K562 (cell line): ENCODE measurements around the gene PRLHR. TPM values are rescaled to one million over a fixed set of nuclear protein-coding genes. Genes with fewer than 3 reads are reported as not detected.

ENCODE experiments used
- AFF4 ChIP-seq: sonication (generic); formaldehyde crosslinking; IDR thresholded peaks from 2 replicates; pipeline ENCODE4 v1.8.0; 2023; ENCODE audit warnings: mild to moderate bottlenecking, missing genetic modification reagents
- PHF20 ChIP-seq: fragments of 450-650 bp; IDR thresholded peaks from 2 replicates; pipeline ENCODE4 v1.6.1; 2018; ENCODE audit not compliant: partially characterized antibody
- RAD21 ChIP-seq, 2 experiments: fragments of 250-450 bp in 1 of 2; fragments of 450-650 bp in 1 of 2; sonication (Bioruptor Pico) in 1 of 2; formaldehyde crosslinking in 1 of 2; IDR thresholded peaks in 1 of 2; conservative IDR thresholded peaks in 1 of 2; 2 replicates each; pipeline versions ENCODE4 v1.4.0 to v1.8.0; 2020 to 2022; ENCODE audit warnings: mild to moderate bottlenecking in 2 of 2, moderate library complexity in 1 of 2
- ZNF586 ChIP-seq: fragments of 450-650 bp; formaldehyde crosslinking; conservative IDR thresholded peaks from 2 replicates; pipeline ENCODE4 v1.4.0; 2020; ENCODE audit warnings: mild to moderate bottlenecking, moderate library complexity
- polyA plus RNA-seq, 8 experiments: library from polyadenylated mRNA; depleted of rRNA in 4 of 8; stranded (reverse) in 5 of 8; unstranded in 3 of 8; fragments of >200 nt; fragmentation: Nextera tagmentation in 2 of 8; fragmentation: Illumina TruSeq in 1 of 8; extraction: Ambion mirVana in 2 of 8; extraction: Trizol in 1 of 8; gene quantifications; 2 replicates each; pipeline versions ENCODE4 v1.2.1 to v1.2.3, GENCODE V29; 2011 to 2014; ENCODE audit warnings: inconsistent platforms in 1 of 8, missing spikeins in 1 of 8
- total RNA-seq, 7 experiments: library from RNA; depleted of rRNA in 6 of 7; stranded (reverse); fragments of >200 nt in 6 of 7; fragmentation: Illumina TruSeq in 2 of 7; extraction: Trizol in 2 of 7; gene quantifications; 2 replicates each; pipeline versions ENCODE4 v1.2.1 to v1.2.3, GENCODE V29; 2011 to 2021; ENCODE audit warnings: low replicate concordance in 1 of 7
- TF ChIP-seq, protein P1 (sequence below): fragments of 450-650 bp; IDR thresholded peaks from 2 replicates; pipeline ENCODE4 v1.6.1; 2016; ENCODE audit warnings: mild to moderate bottlenecking
- TF ChIP-seq, protein P2 (sequence below): fragments of 450-650 bp; formaldehyde crosslinking; IDR thresholded peaks from 2 replicates; pipeline ENCODE4 v1.4.0; 2020; ENCODE audit warnings: mild to moderate bottlenecking, moderate library complexity

Gene PRLHR
- total and polyA plus RNA-seq, 9 of the 15 experiments (the other 6 are each of a cell fraction or from before 2014, with no cell fraction given): not detected

DNA sequence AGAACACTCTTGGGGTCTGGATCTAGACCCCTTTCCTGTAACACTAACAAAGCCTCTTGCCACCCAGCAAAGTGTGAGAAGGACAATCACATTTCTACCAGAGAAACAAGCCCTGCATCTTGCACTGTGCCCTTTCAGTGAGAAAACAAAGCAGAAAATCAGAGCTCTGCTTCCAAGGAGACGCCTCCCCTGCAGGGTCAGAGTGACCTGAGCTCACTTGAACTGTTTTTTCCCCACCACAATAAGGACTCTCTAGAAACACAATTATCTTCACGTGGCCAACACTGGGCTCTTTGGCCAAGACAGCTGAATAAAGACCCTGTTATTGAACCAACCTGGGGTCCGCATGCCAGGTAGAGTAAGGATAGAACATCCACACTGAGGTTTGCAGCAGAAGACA, 30.1 kb upstream of the PRLHR start (continued):
- TF ChIP-seq, protein P1, sequence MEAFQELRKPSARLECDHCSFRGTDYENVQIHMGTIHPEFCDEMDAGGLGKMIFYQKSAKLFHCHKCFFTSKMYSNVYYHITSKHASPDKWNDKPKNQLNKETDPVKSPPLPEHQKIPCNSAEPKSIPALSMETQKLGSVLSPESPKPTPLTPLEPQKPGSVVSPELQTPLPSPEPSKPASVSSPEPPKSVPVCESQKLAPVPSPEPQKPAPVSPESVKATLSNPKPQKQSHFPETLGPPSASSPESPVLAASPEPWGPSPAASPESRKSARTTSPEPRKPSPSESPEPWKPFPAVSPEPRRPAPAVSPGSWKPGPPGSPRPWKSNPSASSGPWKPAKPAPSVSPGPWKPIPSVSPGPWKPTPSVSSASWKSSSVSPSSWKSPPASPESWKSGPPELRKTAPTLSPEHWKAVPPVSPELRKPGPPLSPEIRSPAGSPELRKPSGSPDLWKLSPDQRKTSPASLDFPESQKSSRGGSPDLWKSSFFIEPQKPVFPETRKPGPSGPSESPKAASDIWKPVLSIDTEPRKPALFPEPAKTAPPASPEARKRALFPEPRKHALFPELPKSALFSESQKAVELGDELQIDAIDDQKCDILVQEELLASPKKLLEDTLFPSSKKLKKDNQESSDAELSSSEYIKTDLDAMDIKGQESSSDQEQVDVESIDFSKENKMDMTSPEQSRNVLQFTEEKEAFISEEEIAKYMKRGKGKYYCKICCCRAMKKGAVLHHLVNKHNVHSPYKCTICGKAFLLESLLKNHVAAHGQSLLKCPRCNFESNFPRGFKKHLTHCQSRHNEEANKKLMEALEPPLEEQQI: no peak
- TF ChIP-seq, protein P2, sequence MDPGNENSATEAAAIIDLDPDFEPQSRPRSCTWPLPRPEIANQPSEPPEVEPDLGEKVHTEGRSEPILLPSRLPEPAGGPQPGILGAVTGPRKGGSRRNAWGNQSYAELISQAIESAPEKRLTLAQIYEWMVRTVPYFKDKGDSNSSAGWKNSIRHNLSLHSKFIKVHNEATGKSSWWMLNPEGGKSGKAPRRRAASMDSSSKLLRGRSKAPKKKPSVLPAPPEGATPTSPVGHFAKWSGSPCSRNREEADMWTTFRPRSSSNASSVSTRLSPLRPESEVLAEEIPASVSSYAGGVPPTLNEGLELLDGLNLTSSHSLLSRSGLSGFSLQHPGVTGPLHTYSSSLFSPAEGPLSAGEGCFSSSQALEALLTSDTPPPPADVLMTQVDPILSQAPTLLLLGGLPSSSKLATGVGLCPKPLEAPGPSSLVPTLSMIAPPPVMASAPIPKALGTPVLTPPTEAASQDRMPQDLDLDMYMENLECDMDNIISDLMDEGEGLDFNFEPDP (CRISPR knock-in tag): no peak
- TF ChIP-seq RAD21 (CRISPR knock-in tag; conservative IDR thresholded peaks at IDR 0.05 in 1 of 2, IDR thresholded peaks at IDR 0.05 in 1 of 2): no peak
- no peak for TF ChIP-seq PHF20
- no peak for TF ChIP-seq AFF4
- TF ChIP-seq ZNF586 (CRISPR knock-in tag): no peak
